CD14-positive monocyte (primary cell): ENCODE results near the gene USP34. TPM values are rescaled to one million over a fixed set of nuclear protein-coding genes. Genes with fewer than 3 reads are reported as not detected.
A peak's percentile ranks its signal among the peaks of the same experiment; 100 is the strongest.
"Not testable (repeated sequence)": the region's sequence is repeated elsewhere in the genome, so short reads cannot be mapped to it uniquely, and the experiment has no call there.

Experiments used
- DNase-seq, 3 donors: peaks; one replicate each; pipeline ENCODE4 v3.0.0-alpha.2; 2011 to 2022
- H2AFZ ChIP-seq: 2 replicates; pipeline ENCODE4 v1.6.0; 2012; ENCODE audit warnings: mild to moderate bottlenecking, low read depth, low read length, inconsistent platforms; ENCODE audit not compliant: insufficient read depth, poor library complexity, severe bottlenecking
- H3K27ac ChIP-seq, 2 donors: 1 replicate in 1 of 2; 2 replicates in 1 of 2; pipeline ENCODE4 v1.5.1; 2012 to 2013; ENCODE audit warnings: low read length in 2 of 2, control low read depth in 1 of 2, inconsistent platforms in 1 of 2, low read depth in 1 of 2, mild to moderate bottlenecking in 1 of 2
- H3K27me3 ChIP-seq, 2 donors: one replicate each; pipeline versions ENCODE4 v1.6.0 to v1.6.1; 2011 to 2013; ENCODE audit warnings: low read length in 2 of 2; ENCODE audit not compliant: control insufficient read depth in 2 of 2, insufficient read depth in 2 of 2
- H3K36me3 ChIP-seq, 2 donors: replicated peaks in 1 of 2; 1 replicate in 1 of 2; 2 replicates in 1 of 2; pipeline versions ENCODE4 v1.5.1 to v1.6.1; 2012 to 2013; ENCODE audit warnings: low read length in 2 of 2, control low read depth in 1 of 2, inconsistent platforms in 1 of 2, mild to moderate bottlenecking in 1 of 2; ENCODE audit not compliant: insufficient read depth in 2 of 2, control insufficient read depth in 1 of 2
- H3K4me1 ChIP-seq, 2 donors: 1 replicate in 1 of 2; 2 replicates in 1 of 2; pipeline versions ENCODE4 v1.5.1 to v1.6.1; 2012 to 2013; ENCODE audit warnings: low read length in 2 of 2, control low read depth in 1 of 2, inconsistent platforms in 1 of 2, mild to moderate bottlenecking in 1 of 2, moderate library complexity in 1 of 2; ENCODE audit not compliant: insufficient read depth in 2 of 2, control insufficient read depth in 1 of 2
- H3K4me2 ChIP-seq: replicated peaks from 2 replicates; pipeline ENCODE3; 2012; ENCODE audit warnings: low read length, moderate library complexity, mild to moderate bottlenecking; ENCODE audit not compliant: poor library complexity, severe bottlenecking; ENCODE audit errors: extremely low read depth
- H3K4me3 ChIP-seq, 3 experiments: fragments of 200-600 bp in 1 of 3; sonication (generic) in 1 of 3; replicated peaks in 1 of 3; 1 replicate in 2 of 3; 2 replicates in 1 of 3; pipeline ENCODE4 v1.5.1; 2011 to 2013; ENCODE audit warnings: low read length in 3 of 3, mild to moderate bottlenecking in 3 of 3, control low read depth in 2 of 3, low read depth in 2 of 3, inconsistent platforms in 1 of 3, moderate library complexity in 1 of 3
- H3K79me2 ChIP-seq: 2 replicates; pipeline ENCODE4 v1.6.0; 2012; ENCODE audit warnings: mild to moderate bottlenecking, control low read depth, inconsistent platforms, low read length, moderate library complexity; ENCODE audit not compliant: insufficient read depth
- H3K9ac ChIP-seq: 2 replicates; pipeline ENCODE4 v1.6.0; 2017; ENCODE audit warnings: low read length, mild to moderate bottlenecking; ENCODE audit not compliant: insufficient read depth, poor library complexity, severe bottlenecking
- H3K9me3 ChIP-seq, 2 donors: replicated peaks in 1 of 2; 1 replicate in 1 of 2; 2 replicates in 1 of 2; pipeline versions ENCODE4 v1.5.1 to v1.6.1; 2012 to 2013; ENCODE audit warnings: low read length in 2 of 2, control low read depth in 1 of 2; ENCODE audit not compliant: control insufficient read depth in 1 of 2, insufficient read depth in 1 of 2
- H4K20me1 ChIP-seq: 2 replicates; pipeline ENCODE4 v1.6.0; 2012; ENCODE audit warnings: mild to moderate bottlenecking, low read length, control low read depth, moderate library complexity; ENCODE audit not compliant: insufficient read depth
- H3K27ac Mint-ChIP-seq, 7 donors: one replicate each; pipeline ENCODE4 v1.8.0; 2020; ENCODE audit warnings: mild to moderate bottlenecking in 7 of 7, mixed read lengths in 7 of 7, moderate library complexity in 6 of 7, inconsistent platforms in 2 of 7
- H3K27me3 Mint-ChIP-seq, 3 donors: one replicate each; pipeline ENCODE4 v1.8.0; 2021 to 2022; ENCODE audit warnings: low read depth in 3 of 3, mild to moderate bottlenecking in 3 of 3, mixed read lengths in 3 of 3, moderate library complexity in 3 of 3, inconsistent platforms in 1 of 3
- H3K36me3 Mint-ChIP-seq, 2 donors: one replicate each; pipeline ENCODE4 v1.8.0; 2020; ENCODE audit warnings: mixed read lengths in 2 of 2, inconsistent platforms in 1 of 2, mild to moderate bottlenecking in 1 of 2
- H3K4me1 Mint-ChIP-seq: one replicate; pipeline ENCODE4 v1.8.0; 2020; ENCODE audit warnings: mild to moderate bottlenecking, mixed read lengths
- H3K4me3 Mint-ChIP-seq, 2 donors: one replicate each; pipeline ENCODE4 v1.8.0; 2020; ENCODE audit warnings: mild to moderate bottlenecking in 2 of 2, mixed read lengths in 2 of 2, moderate library complexity in 1 of 2
- H3K9me3 Mint-ChIP-seq, 7 donors: one replicate each; pipeline ENCODE4 v1.8.0; 2020 to 2022; ENCODE audit warnings: mixed read lengths in 7 of 7, mild to moderate bottlenecking in 6 of 7, moderate library complexity in 6 of 7, inconsistent platforms in 2 of 7
- CTCF ChIP-seq: fragments of 200-600 bp; IDR thresholded peaks from one replicate; pipeline ENCODE4 v1.8.0; 2022; ENCODE audit warnings: antibody characterized with exemption, mild to moderate bottlenecking
- WGBS: methylation state at CpG from one replicate; pipeline ENCODE4 v1.1.5; 2013; ENCODE audit warnings: missing lambda C conversion rate; ENCODE audit not compliant: insufficient coverage; 5-methylcytosine and 5-hydroxymethylcytosine counted together
- intact Hi-C, 2 donors: fragments of 100-400 bp; cut with micrococcal nuclease; formaldehyde crosslinking; loops; one replicate each; pipeline versions ENCODE4 v1.15.0 to v1.15.1; 2023
- polyA plus RNA-seq, 3 donors: library from polyadenylated mRNA; depleted of rRNA in 1 of 3; unstranded in 2 of 3; stranded (reverse) in 1 of 3; fragments of 300-500 nt in 2 of 3; fragments of >200 nt in 1 of 3; fragmentation: Illumina TruSeq in 2 of 3; gene quantifications; 1 replicate in 2 of 3; 2 replicates in 1 of 3; pipeline ENCODE4 v1.2.3, GENCODE V29; 2012 to 2021

The USP34 gene
- polyA plus RNA-seq, 3 donors = 2.8 to 47.2 (median 5.9) TPM

GRCh38 chr2:61165946-61166345 lies 304.9 kb downstream of the USP34 start:
- H3K27me3 Mint-ChIP-seq = no peaks in the 10 kb centered on the region
- H3K27me3 ChIP-seq = no peaks in the 10 kb centered on the region
- no peak for TF ChIP-seq CTCF
- no peak overlapping the region for H3K4me3 Mint-ChIP-seq
- H3K4me3 ChIP-seq = no peak overlapping the region
- intact Hi-C loops = no loop called here
- peaks cover 0 to 6% of the 10 kb centered on the region in 2 donors for H3K36me3 ChIP-seq
- H3K9me3 Mint-ChIP-seq = peaks cover 0 to 4% (median 0%) of the 10 kb centered on the region in 7 donors
- H3K4me1 Mint-ChIP-seq = peaks cover 10% of the 10 kb centered on the region
- H3K27ac ChIP-seq = no peak overlapping the region
- no peaks in the 10 kb centered on the region for H4K20me1 ChIP-seq
- H3K79me2 ChIP-seq = no peaks in the 10 kb centered on the region
- DNase-seq = no peak
- H3K36me3 Mint-ChIP-seq = peaks cover 38 to 44% of the 10 kb centered on the region in 2 donors
- no peak overlapping the region for H3K4me2 ChIP-seq
- 92% methylated on average over 3 of the region's 3 CpGs for WGBS
- no peak overlapping the region for H3K9ac ChIP-seq
- H3K4me1 ChIP-seq = peaks cover 7 to 10% of the 10 kb centered on the region in 2 donors
- H3K27ac Mint-ChIP-seq = peak overlapping the region in 2 of 7 donors; percentile 9 to 28
- H3K9me3 ChIP-seq = no peaks in the 10 kb centered on the region
- H2AFZ ChIP-seq = no peak overlapping the region

GRCh38 chr2:61165082-61165481 lies 305.8 kb downstream of the USP34 start:
- H3K4me1 ChIP-seq, H3K79me2 ChIP-seq, H3K4me2 ChIP-seq, H3K9me3 Mint-ChIP-seq, H3K27me3 ChIP-seq, DNase-seq, H3K9me3 ChIP-seq, H2AFZ ChIP-seq, H3K9ac ChIP-seq, H3K27ac ChIP-seq, H3K27me3 Mint-ChIP-seq, H3K36me3 ChIP-seq, H3K4me1 Mint-ChIP-seq, H4K20me1 ChIP-seq, H3K4me3 Mint-ChIP-seq, intact Hi-C loops, H3K4me3 ChIP-seq: not testable (repeated sequence)
- 100% methylated on average over 5 of the region's 7 CpGs for WGBS
- Mint-ChIP-seq H3K27ac (peak overlapping the region in 2 of 7 donors; percentile 18 to 21), H3K36me3 (peaks cover 39 to 48% of the 10 kb centered on the region in 2 donors)
